ENCODE results near the gene ETNK2.

The ETNK2 gene

DNA sequence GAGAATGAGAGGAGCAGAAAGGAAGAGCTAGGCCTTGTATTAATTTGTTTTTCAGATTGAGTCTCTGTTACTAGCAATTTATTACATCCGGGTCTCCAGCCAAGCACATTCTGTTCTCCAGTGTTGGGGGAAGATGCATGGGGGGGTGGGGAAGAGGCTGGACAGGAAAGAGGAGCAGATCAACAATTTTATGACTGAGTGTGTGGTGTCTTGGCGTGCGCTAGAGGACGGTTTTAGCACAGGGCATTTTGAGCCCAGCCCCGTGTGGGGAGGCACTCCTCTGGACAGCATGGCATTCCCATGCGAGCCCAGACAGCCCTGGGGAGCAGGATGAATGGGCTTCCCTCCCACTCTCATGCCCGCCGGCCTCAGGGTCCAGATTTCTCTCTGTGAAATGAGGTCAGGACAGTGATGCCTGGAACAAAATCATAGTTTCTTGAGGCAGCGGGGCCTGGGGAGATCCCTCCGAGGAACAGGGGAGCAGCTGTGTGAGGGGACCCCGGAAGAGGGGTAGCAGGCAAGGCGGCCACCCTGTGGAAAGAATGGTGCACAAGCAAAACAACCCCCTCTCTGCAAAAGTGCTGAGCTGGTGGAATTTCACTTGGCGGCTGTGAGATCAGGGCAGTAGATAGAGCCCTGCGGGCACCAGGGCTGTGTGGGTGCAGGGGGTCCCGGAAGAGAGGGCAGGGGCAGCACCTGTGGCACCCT is 62.6 kb downstream of the ETNK2 start:
- no peak overlapping the region for H3K4me3 ChIP-seq (ENCODE audit: low read depth, low read length)
- DNase-seq (ENCODE audit: low read depth): peak; percentile 76

DNA sequence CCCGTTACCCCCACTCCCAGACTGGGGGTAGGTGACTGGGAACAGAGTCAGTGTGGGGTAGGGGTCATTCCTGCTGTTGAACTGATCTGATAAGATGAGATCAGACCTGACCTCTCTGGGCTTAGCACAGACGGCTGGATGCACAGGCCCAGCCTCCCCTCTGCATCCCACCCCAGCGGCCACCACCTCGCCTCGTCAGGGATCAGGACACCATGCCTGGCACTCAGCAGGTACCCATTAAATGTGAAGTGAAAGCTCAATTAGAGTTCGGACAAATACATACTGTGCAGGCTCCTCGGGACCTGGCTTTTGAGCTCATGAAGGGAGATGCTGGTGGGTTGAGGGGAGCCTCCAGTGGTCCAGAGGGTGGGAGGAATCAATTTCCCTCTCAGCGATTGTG is 63.2 kb downstream of the ETNK2 start:
- H3K4me3 ChIP-seq (ENCODE audit: low read depth, low read length): peak overlapping the region; percentile 4
- no peak for DNase-seq (ENCODE audit: low read depth)

DNA sequence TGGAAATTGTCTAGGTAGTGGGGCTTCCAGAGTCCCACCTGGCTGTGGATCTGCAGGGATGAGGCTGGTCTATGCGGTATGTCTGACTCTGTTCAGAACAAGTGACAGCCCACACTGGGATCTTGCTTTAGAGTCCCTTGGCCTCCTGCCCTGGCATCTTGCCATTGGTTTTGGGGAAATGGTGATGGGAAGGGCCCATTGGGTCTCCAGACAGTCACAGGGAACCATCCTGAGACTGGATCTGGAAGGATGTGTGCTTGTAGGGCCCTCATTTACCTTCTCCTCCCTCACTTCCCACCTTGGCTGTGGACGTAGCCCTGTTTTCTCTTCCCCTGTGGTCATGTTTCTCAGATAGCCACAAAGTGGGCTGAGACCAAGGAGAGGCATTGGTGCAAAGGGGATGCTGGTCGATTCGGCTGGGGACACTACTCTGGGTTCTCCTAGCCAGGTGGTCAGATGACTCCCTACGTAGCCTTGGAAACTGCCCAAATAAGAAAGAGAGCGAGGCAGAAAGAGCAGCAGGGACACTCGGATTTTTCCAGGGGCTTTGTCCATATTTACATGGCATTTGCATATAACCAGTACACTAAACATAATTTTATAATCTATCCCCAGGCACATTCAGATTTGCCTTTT is 63.8 kb downstream of the ETNK2 start:
- no peak overlapping the region for H3K4me3 ChIP-seq (ENCODE audit: low read depth, low read length)
- no peak for DNase-seq (ENCODE audit: low read depth)

DNA sequence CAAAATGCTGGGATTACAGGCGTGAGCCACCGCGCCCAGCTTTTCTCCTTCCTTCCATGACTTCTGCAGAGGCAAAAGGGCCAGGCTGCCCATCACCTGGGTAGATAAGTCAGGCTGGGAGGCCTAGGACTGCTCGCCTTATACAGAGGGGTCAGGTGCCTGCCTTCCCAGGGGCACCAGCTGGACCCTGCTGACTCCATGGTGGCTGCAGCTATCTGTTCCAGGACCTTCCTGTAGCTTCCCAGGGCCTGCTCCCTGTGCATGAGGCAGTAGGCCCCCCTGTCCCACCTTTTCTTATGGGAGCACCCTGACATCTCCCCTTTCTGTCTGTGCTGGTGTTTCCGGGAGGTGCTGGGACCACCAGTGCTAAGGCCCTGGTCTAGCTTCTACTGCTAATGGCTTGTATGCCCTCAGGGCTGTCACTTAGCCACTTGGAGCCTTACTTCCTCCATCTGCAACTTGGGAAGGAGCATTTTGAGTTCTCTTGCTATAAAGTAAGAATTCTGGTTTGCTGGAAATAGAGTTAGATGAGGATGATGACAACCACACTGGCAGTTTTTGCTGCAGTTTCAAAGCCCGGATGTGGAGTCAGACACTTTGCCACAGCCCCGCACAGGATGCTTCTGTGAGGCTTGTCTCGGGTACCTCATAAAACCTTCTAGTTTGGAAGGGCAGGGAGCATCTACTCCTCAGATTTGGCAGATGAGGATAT is 64.5 kb downstream of the ETNK2 start:
- no peak for DNase-seq (ENCODE audit: low read depth)

DNA sequence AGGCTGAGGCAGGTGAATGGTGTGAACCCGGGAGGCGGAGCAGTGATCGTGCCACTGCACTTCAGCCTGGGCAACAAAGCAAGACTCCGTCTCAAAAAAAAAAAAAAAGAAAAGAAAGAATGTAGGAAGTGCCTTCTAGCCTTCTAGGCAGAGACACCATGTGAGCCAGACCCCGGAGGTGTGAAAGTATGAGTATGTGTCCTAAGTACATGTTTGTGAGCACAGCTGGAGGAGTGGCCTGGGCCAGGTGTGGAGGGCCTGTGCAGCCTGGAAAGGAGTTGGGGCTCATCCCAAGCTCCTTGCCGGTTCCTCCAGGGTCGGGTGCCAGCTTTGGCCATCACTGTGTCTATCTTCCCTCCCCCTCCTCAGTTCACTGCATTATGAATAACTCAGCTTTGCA is 66.0 kb downstream of the ETNK2 start:
- no peak for DNase-seq (ENCODE audit: low read depth)
- H3K4me3 ChIP-seq (ENCODE audit: low read depth, low read length): no peak overlapping the region

More for the DNA sequence above, 64.5 kb downstream of the ETNK2 start:
- H3K4me3 ChIP-seq (ENCODE audit: low read depth, low read length): no peak overlapping the region

- H3K4me3 ChIP-seq (ENCODE audit: low read depth, low read length): no peak overlapping the region
- DNase-seq (ENCODE audit: low read depth): peak; percentile 60
Measured at GRCh38 chr1:204084247-204084772, 67.5 kb downstream of the ETNK2 start.

- DNase-seq (ENCODE audit: low read depth): no peak
- H3K4me3 ChIP-seq (ENCODE audit: low read depth, low read length): no peak overlapping the region
Measured at GRCh38 chr1:204083491-204083890, 68.4 kb downstream of the ETNK2 start.

DNA sequence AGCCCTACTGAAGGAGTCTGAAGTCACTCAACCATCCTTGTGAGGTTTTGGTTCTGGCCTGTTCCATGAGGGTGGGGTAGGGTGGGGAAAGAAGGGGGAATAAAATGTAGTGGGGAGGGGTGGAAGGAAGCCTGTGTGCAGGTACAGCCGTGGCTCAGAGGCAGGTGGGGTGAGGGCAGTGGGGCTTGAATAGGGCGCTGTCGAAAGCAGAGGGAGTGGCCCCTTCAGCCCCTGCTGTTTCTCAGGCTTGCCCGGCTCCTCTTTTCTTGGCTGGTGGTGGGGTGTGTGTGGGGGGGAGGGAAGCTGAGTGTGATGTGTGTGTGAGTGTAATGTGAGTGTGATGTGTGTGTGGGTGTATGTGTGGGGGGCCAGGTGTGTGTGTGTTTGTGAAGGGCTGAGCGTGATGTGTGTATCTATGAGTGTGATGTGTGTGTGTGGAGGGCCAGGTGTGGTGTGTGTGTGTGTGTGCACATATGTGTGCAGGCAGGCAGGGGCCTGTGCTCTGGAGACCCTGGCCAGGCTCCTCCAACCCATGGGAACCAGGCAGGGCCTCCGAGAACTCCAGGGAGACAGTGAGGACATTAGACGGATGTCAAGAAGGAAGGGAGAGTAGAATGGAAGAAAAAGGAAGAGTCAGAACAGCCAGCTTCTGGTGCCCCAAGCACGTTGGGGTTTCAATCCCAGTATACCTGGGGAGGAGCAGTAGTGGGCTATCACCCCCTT is 69.9 kb downstream of the ETNK2 start:
- H3K4me3 ChIP-seq (ENCODE audit: low read depth, low read length): no peak overlapping the region
- no peak for DNase-seq (ENCODE audit: low read depth)

GRCh38 chr1:204081164-204081790 is 70.6 kb downstream of the ETNK2 start:
- no peak overlapping the region for H3K4me3 ChIP-seq (ENCODE audit: low read depth, low read length)
- DNase-seq (ENCODE audit: low read depth): no peak

Data from skeletal muscle cell (primary cell).